Measurements from ENCODE around the gene FGF18. TPM values are rescaled to one million over a fixed set of nuclear protein-coding genes. Genes with fewer than 3 reads are reported as not detected.

The FGF18 gene
- total RNA-seq, 1 experiment from 2014 or later = 0.94 TPM

- Histone ChIP-seq H3K79me2 (ENCODE audit: insufficient read depth, low read length) (no peaks in the 10 kb centered on the region), H3K14ac (ENCODE audit: insufficient read depth, low read length) (no peak overlapping the region), H2BK120ac (ENCODE audit: low read depth, low read length, poor library complexity, severe bottlenecking) (no peak overlapping the region), H2BK5ac (ENCODE audit: insufficient read length, low read length) (no peak overlapping the region), H4K20me1 (ENCODE audit: control insufficient read depth, insufficient read depth, insufficient read length) (no peaks in the 10 kb centered on the region), H3K23me2 (ENCODE audit: insufficient read length, low read depth, low read length, poor library complexity, severe bottlenecking) (peaks cover 2% of the 10 kb centered on the region), H4K91ac (ENCODE audit: insufficient read length, low read depth, low read length) (no peak overlapping the region), H3K27me3 (ENCODE audit: insufficient read depth, low read length) (no peaks in the 10 kb centered on the region), H3K4me2 (ENCODE audit: insufficient read depth, insufficient read length, low read length) (no peak overlapping the region), H2BK12ac (ENCODE audit: insufficient read length, low read depth, low read length) (no peak overlapping the region), H4K5ac (ENCODE audit: insufficient read length, low read depth, low read length) (no peak overlapping the region), H2AK5ac (ENCODE audit: insufficient read length, low read length) (no peak overlapping the region), H3K79me1 (ENCODE audit: insufficient read depth, low read depth, low read length, poor library complexity, severe bottlenecking) (no peaks in the 10 kb centered on the region), H3K23ac (ENCODE audit: insufficient read length, low read depth, low read length) (no peak overlapping the region), H2BK15ac (ENCODE audit: low read depth, low read length) (no peak overlapping the region), H3K9me3 (ENCODE audit: control insufficient read depth, low read depth, low read length) (no peaks in the 10 kb centered on the region), H3K9ac (ENCODE audit: extremely low read depth, insufficient read length, low read length) (no peak overlapping the region), H3T11ph (ENCODE audit: low read length) (no peak overlapping the region), H3K27ac (ENCODE audit: insufficient read length, low read depth, low read length) (no peak overlapping the region), H3K18ac (ENCODE audit: insufficient read length, low read depth, low read length) (no peak overlapping the region), H2BK20ac (ENCODE audit: low read depth, low read length, poor library complexity, severe bottlenecking) (no peak overlapping the region), H2AFZ (ENCODE audit: low read length) (no peak overlapping the region), H3K4me1 (ENCODE audit: insufficient read depth, low read length) (peaks cover 7% of the 10 kb centered on the region; the same call in 1 of the 2 replicates), H3K56ac (ENCODE audit: insufficient read length, low read depth, low read length) (no peak overlapping the region), H3K4ac (ENCODE audit: low read depth, low read length) (no peak overlapping the region), H4K8ac (replicated peaks; ENCODE audit: insufficient read length, low read depth, low read length) (no peak overlapping the region)
- no peak for DNase-seq
- H3K36me3 Mint-ChIP-seq (ENCODE audit: insufficient read depth in 1 of 3, low read depth in 3 of 3) = no peaks in the 10 kb centered on the region
- TF ChIP-seq CTCF (conservative IDR thresholded peaks at IDR 0.05) = no peak
- H3K27ac Mint-ChIP-seq = no peak overlapping the region; a peak in 1 of 7 replicates
- no peak overlapping the region; a peak in 1 of 5 replicates for H3K4me3 Mint-ChIP-seq
- H3K27me3 Mint-ChIP-seq (ENCODE audit: low read depth) = peaks cover 9% of the 10 kb centered on the region
- no peaks in the 10 kb centered on the region for H3K9me3 Mint-ChIP-seq
- peaks cover 21 to 39% of the 10 kb centered on the region in 2 experiments for H3K4me1 Mint-ChIP-seq
- no CpG with 5 or more reads among the region's 13 CpGs for WGBS (ENCODE audit: extremely low coverage, insufficient read length, low lambda C conversion rate)
Measured at GRCh38 chr5:171442287-171443042, 23.0 kb downstream of the FGF18 start.
